Glomerular visceral epithelial cell (primary cell): ENCODE measurements around the gene NT5C1B.

Source experiments
- DNase-seq: peaks from one replicate; pipeline ENCODE4 v3.0.0-alpha.2; 2016; ENCODE audit errors: extremely low spot score

NT5C1B gene

GRCh38 chr2:18514526-18515461 is 74.6 kb downstream of the NT5C1B start:
- no peak for DNase-seq
